GM23248 (cell line): Measurements from ENCODE around the gene CSAG1.
"Not testable (repeated sequence)": the region's sequence is repeated elsewhere in the genome, so short reads cannot be mapped to it uniquely, and the experiment has no call there.

Experiments
- EZH2 ChIP-seq: fragments of 200-600 bp; sonication (generic); IDR thresholded peaks from 2 replicates; pipeline ENCODE4 v1.6.1; 2018; ENCODE audit warnings: antibody characterized with exemption, mild to moderate bottlenecking; ENCODE audit not compliant: insufficient read depth, poor library complexity, severe bottlenecking
- EZH2phosphoT487 ChIP-seq: fragments of 200-600 bp; sonication (generic); IDR thresholded peaks from 2 replicates; pipeline ENCODE4 v1.6.1; 2018; ENCODE audit warnings: antibody characterized with exemption, moderate library complexity, mild to moderate bottlenecking, low read depth; ENCODE audit not compliant: insufficient read depth

DNA sequence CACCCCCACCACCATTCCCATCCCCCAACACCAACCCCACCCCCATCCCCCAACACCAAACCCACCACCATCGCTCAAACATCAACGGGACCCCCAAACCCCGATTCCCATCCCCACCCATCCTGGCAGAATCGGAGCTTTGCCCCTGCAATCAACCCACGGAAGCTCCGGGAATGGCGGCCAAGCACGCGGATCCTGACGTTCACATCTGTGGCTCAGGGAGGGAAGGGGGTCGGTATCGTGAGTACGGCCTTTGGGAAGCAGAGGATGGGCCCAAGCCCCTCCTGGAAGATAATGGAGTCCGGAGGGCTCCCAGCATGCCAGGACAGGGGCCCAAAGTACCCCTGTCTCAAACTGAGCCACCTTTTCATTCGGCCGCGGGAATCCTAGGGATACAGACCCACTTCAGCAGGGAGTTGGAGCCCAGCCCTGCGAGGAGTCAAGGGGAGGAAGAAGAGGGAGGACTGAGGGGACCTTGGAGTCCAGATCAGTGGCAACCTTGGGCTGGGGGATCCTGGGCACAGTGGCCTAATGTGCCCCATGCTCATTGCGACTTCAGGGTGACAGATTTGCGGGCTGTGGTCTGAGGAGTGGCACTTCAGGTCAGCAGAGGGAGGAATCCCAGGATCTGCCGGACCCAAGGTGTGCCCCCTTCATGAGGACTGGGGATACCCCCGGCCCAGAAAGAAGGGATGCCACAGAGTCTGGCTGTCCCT is 780 bp upstream of the CSAG1 start:
- TF ChIP-seq EZH2, EZH2phosphoT487: not testable (repeated sequence)
